GM12878 (cell line): ENCODE data around the gene LAMB4. TPM values are rescaled to one million over a fixed set of nuclear protein-coding genes. Genes with fewer than 3 reads are reported as not detected.

ENCODE experiments used
- ATAC-seq: fragments of 200-7000 bp; cut with Tn5 transposase; 3 replicates; pipeline ENCODE4 v1.9.1; 2020; ENCODE audit warnings: mild to moderate bottlenecking, moderate library complexity
- BruUV-seq: library from RNA; stranded (reverse); fragments of 400-500 nt; replicated peaks from 2 replicates; lab custom pipeline; 2021; lab: Mats Ljungman, UMichigan
- CTCF ChIA-PET: fragments of 300-600 bp; sonication (Branson Sonifier 250); formaldehyde crosslinking; extraction: SDS; loops from one replicate; lab custom pipeline; 2021; ENCODE audit warnings: inconsistent platforms; lab: Yijun Ruan, JAX
- POLR2A ChIA-PET: fragments of 350-600 bp; formaldehyde crosslinking; extraction: SDS; loops from one replicate; lab custom pipeline; 2021; ENCODE audit warnings: inconsistent platforms; lab: Charles Lee
- RAD21 ChIA-PET: fragments of 300-600 bp; sonication (Branson Sonifier 250); formaldehyde crosslinking; loops from one replicate; lab custom pipeline; 2023; ENCODE audit warnings: antibody characterized with exemption; ENCODE audit not compliant: unreplicated experiment; lab: Charles Lee
- SMC1A ChIA-PET: fragments of 300-600 bp; sonication (Branson Sonifier 250); formaldehyde crosslinking; loops from one replicate; lab custom pipeline; 2023; ENCODE audit not compliant: unreplicated experiment, uncharacterized antibody; lab: Charles Lee
- DNase-seq: peaks from one replicate; pipeline ENCODE4 v3.0.0-alpha.2; 2011; ENCODE audit warnings: low read depth, low spot score
- FAIRE-seq: peaks from 3 replicates; lab custom pipeline; 2011; peaks lifted over from hg19 to GRCh38; lab: Jason Lieb, UNC
- H2AFZ ChIP-seq: 2 replicates; pipeline ENCODE4 v1.6.0; 2011; ENCODE audit warnings: low read depth, low read length, control low read depth; ENCODE audit not compliant: control insufficient read depth
- H3K27ac ChIP-seq: 2 replicates; pipeline ENCODE4 v1.5.1; 2011; ENCODE audit warnings: control low read depth; ENCODE audit not compliant: control insufficient read depth, insufficient read depth
- H3K27me3 ChIP-seq, 2 experiments: replicated peaks in 1 of 2; 2 replicates each; pipeline versions ENCODE4 v1.6.0 to v1.6.1; 2011; ENCODE audit warnings: low read length in 1 of 2; ENCODE audit not compliant: control insufficient read depth in 2 of 2, insufficient read depth in 2 of 2
- H3K36me3 ChIP-seq, 2 experiments: 2 replicates each; pipeline ENCODE4 v1.5.1; 2011; ENCODE audit warnings: low read length in 1 of 2; ENCODE audit not compliant: control insufficient read depth in 2 of 2, insufficient read depth in 2 of 2
- H3K4me1 ChIP-seq: 2 replicates; pipeline ENCODE4 v1.6.1; 2011; ENCODE audit warnings: mild to moderate bottlenecking, low read length, moderate library complexity, mixed read lengths; ENCODE audit not compliant: control insufficient read depth, insufficient read depth
- H3K4me2 ChIP-seq: 2 replicates; pipeline ENCODE4 v1.6.0; 2011; ENCODE audit warnings: control low read depth; ENCODE audit not compliant: control insufficient read depth, insufficient read depth
- H3K4me3 ChIP-seq: fragments of 200-600 bp; sonication (generic); 2 replicates; pipeline ENCODE4 v1.5.1; 2016
- H3K79me2 ChIP-seq: 2 replicates; pipeline ENCODE4 v1.6.0; 2011; ENCODE audit warnings: low read length; ENCODE audit not compliant: control insufficient read depth, insufficient read depth
- H3K9ac ChIP-seq: 2 replicates; pipeline ENCODE4 v1.8.0; 2011; ENCODE audit warnings: low read length, control low read depth, mixed read lengths; ENCODE audit not compliant: control insufficient read depth, insufficient read depth
- H3K9me3 ChIP-seq: replicated peaks from 3 replicates; pipeline ENCODE4 v1.5.1; 2011; ENCODE audit warnings: mild to moderate bottlenecking, low read length; ENCODE audit not compliant: control insufficient read depth, insufficient read depth
- H4K20me1 ChIP-seq: 2 replicates; pipeline ENCODE4 v1.6.0; 2011; ENCODE audit not compliant: control insufficient read depth, insufficient read depth
- CREB1 ChIP-seq: IDR thresholded peaks from 2 replicates; pipeline ENCODE4 v1.6.1; 2012; ENCODE audit warnings: low read depth, mild to moderate bottlenecking, inconsistent platforms
- EED ChIP-seq: sonication (generic); IDR thresholded peaks from 2 replicates; pipeline ENCODE4 v1.6.1; 2016; ENCODE audit warnings: antibody characterized with exemption, low read depth
- MAX ChIP-seq: IDR thresholded peaks from 2 replicates; pipeline ENCODE4 v1.6.1; 2012; ENCODE audit warnings: low read depth, low read length, improper control_type of control experiment
- MTA3 ChIP-seq: IDR thresholded peaks from 2 replicates; pipeline ENCODE4 v1.6.1; 2012; ENCODE audit warnings: low read length, inconsistent platforms, borderline replicate concordance
- NFIC ChIP-seq: IDR thresholded peaks from 2 replicates; pipeline ENCODE4 v1.6.1; 2012; ENCODE audit warnings: low read depth, mild to moderate bottlenecking, inconsistent platforms, low read length, moderate library complexity
- RAD21 ChIP-seq: IDR thresholded peaks from 2 replicates; pipeline ENCODE4 v1.6.1; 2011; ENCODE audit warnings: mild to moderate bottlenecking, low read depth, low read length, moderate library complexity; ENCODE audit not compliant: insufficient read depth
- SIX5 ChIP-seq: IDR thresholded peaks from 2 replicates; pipeline ENCODE4 v1.6.1; 2011; ENCODE audit warnings: mild to moderate bottlenecking, low read depth, low read length, moderate library complexity; ENCODE audit not compliant: severe bottlenecking
- SPI1 ChIP-seq: IDR thresholded peaks from 2 replicates; pipeline ENCODE4 v1.6.1; 2011; ENCODE audit warnings: low read depth, mild to moderate bottlenecking, low read length, moderate library complexity, borderline replicate concordance; ENCODE audit not compliant: insufficient read depth
- WGBS: methylation state at CpG from one replicate; pipeline ENCODE4 v1.1.6; 2016; ENCODE audit warnings: low lambda C conversion rate; ENCODE audit not compliant: insufficient replicate concordance, insufficient coverage; ENCODE audit errors: missing lambda C conversion rate; 5-methylcytosine and 5-hydroxymethylcytosine counted together
- in situ Hi-C: fragments of 300-500 bp; cut with MboI; formaldehyde crosslinking; loops from 9 replicates; pipeline ENCODE4 v1.14.3; 2018; ENCODE audit warnings: mixed read lengths
- intact Hi-C: fragments of 100-400 bp; cut with micrococcal nuclease; formaldehyde crosslinking; loops from one replicate; pipeline ENCODE4 v1.14.2; 2022; ENCODE audit not compliant: unreplicated experiment
- polyA plus RNA-seq, 11 experiments: library from polyadenylated mRNA; depleted of rRNA in 4 of 11; unstranded in 6 of 11; stranded (reverse) in 5 of 11; fragments of >200 nt; fragmentation: Nextera tagmentation in 4 of 11; fragmentation: Illumina TruSeq in 1 of 11; extraction: Ambion mirVana in 4 of 11; extraction: Trizol in 1 of 11; gene quantifications; 1 replicate in 1 of 11; 2 replicates in 10 of 11; pipeline versions ENCODE4 v1.2.1 to v1.2.3, GENCODE V29; 2011 to 2016; ENCODE audit warnings: inconsistent platforms in 2 of 11, missing spikeins in 2 of 11, low read depth in 1 of 11
- total RNA-seq, 4 experiments: library from RNA; depleted of rRNA in 3 of 4; stranded (reverse); fragments of >200 nt in 3 of 4; fragmentation: Illumina TruSeq in 1 of 4; extraction: Trizol in 1 of 4; gene quantifications; 2 replicates each; pipeline versions ENCODE4 v1.2.1 to v1.2.3, GENCODE V29; 2013 to 2021
- TF ChIP-seq, protein P1 (sequence below), 3 experiments: IDR thresholded peaks in 2 of 3; conservative IDR thresholded peaks in 1 of 3; 2 replicates each; pipeline ENCODE4 v1.5.1; 2011; ENCODE audit warnings: low read depth in 3 of 3, low read length in 3 of 3, mild to moderate bottlenecking in 3 of 3, control low read depth in 2 of 3, moderate library complexity in 2 of 3, inconsistent platforms in 1 of 3, mixed read lengths in 1 of 3; ENCODE audit not compliant: control insufficient read depth in 2 of 3, insufficient read depth in 1 of 3; ENCODE audit errors: extremely low read depth in 1 of 3

Gene LAMB4
- total and polyA plus RNA-seq, 10 of the 15 experiments (the other 5 are each of a cell fraction or from before 2014, with no cell fraction given) = 0.04 to 0.06 TPM; not detected in 8

- TF ChIP-seq EED = no peak
- TF ChIP-seq NFIC = no peak
- TF ChIP-seq, all 136 proteins: peak for 0
- in situ Hi-C loops = no loop called here
- WGBS = 39% methylated on average over 1 of the region's 1 CpG
- POLR2A ChIA-PET = interaction anchor here (0.6 kb wide), 1 partner anchor 10 kb away, joined by 3 read pairs; no protein-coding TSS in a partner anchor
- ATAC-seq = no peak
- SMC1A ChIA-PET = interaction anchor here (1.0 to 1.1 kb wide), 2 partner anchors 14 to 84 kb away, joined by 3 read pairs; no protein-coding TSS in a partner anchor
- Histone ChIP-seq H2AFZ (no peak overlapping the region), H3K36me3 (no peaks in the 10 kb centered on the region), H3K4me1 (no peaks in the 10 kb centered on the region), H3K4me2 (no peak overlapping the region), H3K27ac (no peak overlapping the region), H3K9me3 (no peaks in the 10 kb centered on the region), H3K79me2 (no peaks in the 10 kb centered on the region), H3K4me3 (no peak overlapping the region), H3K9ac (no peak overlapping the region), H3K27me3 (peaks cover 0 to 1% of the 10 kb centered on the region in 2 experiments; a peak in 2 of 4 replicates), H4K20me1 (no peaks in the 10 kb centered on the region)
- CTCF ChIA-PET = interaction anchor here (1.2 to 1.6 kb wide), 2 partner anchors 9 to 14 kb away, joined by 3 to 5 read pairs; no protein-coding TSS in a partner anchor
- no peak for FAIRE-seq
- intact Hi-C loops = no loop called here
- DNase-seq = no peak
- RAD21 ChIA-PET = no interaction called here
- BruUV-seq = no TSS peak
Measured at GRCh38 chr7:108099713-108100112, 30.4 kb downstream of the LAMB4 start.

- ChIA-PET CTCF (interaction anchor here (1.1 kb wide), 1 partner anchor 16 kb away, joined by 8 read pairs; no protein-coding TSS in a partner anchor), SMC1A (interaction anchor here (1.7 kb wide), 1 partner anchor 10 kb away, joined by 6 read pairs; no protein-coding TSS in a partner anchor), POLR2A (interaction anchor here (0.6 kb wide), 1 partner anchor 1833 kb away, joined by 3 read pairs; no protein-coding TSS in a partner anchor), RAD21 (no interaction called here)
- Histone ChIP-seq H3K9ac (no peak overlapping the region), H3K36me3 (no peaks in the 10 kb centered on the region), H3K4me1 (no peaks in the 10 kb centered on the region), H3K27ac (no peak overlapping the region), H3K4me3 (no peak overlapping the region), H4K20me1 (no peaks in the 10 kb centered on the region), H2AFZ (no peak overlapping the region), H3K9me3 (no peaks in the 10 kb centered on the region), H3K79me2 (no peaks in the 10 kb centered on the region), H3K27me3 (peaks cover 0 to 1% of the 10 kb centered on the region in 2 experiments; a peak in 2 of 4 replicates)
- in situ Hi-C loops (no loop called here), intact Hi-C loops (no loop called here)
- FAIRE-seq (no peak), DNase-seq (no peak), ATAC-seq (no peak)
- 86% methylated on average over 7 of the region's 7 CpGs for WGBS
- no TSS peak for BruUV-seq
- TF ChIP-seq, protein P1, sequence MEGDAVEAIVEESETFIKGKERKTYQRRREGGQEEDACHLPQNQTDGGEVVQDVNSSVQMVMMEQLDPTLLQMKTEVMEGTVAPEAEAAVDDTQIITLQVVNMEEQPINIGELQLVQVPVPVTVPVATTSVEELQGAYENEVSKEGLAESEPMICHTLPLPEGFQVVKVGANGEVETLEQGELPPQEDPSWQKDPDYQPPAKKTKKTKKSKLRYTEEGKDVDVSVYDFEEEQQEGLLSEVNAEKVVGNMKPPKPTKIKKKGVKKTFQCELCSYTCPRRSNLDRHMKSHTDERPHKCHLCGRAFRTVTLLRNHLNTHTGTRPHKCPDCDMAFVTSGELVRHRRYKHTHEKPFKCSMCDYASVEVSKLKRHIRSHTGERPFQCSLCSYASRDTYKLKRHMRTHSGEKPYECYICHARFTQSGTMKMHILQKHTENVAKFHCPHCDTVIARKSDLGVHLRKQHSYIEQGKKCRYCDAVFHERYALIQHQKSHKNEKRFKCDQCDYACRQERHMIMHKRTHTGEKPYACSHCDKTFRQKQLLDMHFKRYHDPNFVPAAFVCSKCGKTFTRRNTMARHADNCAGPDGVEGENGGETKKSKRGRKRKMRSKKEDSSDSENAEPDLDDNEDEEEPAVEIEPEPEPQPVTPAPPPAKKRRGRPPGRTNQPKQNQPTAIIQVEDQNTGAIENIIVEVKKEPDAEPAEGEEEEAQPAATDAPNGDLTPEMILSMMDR (IDR thresholded peaks at IDR 0.05 in 2 of 3, conservative IDR thresholded peaks at IDR 0.05 in 1 of 3; ENCODE audit: control insufficient read depth in 2 of 3, extremely low read depth in 1 of 3, insufficient read depth in 1 of 3, low read depth in 3 of 3, low read length in 3 of 3) = peak in 2 of 3 experiments; percentile 19 to 22; a peak in 2 of 6 replicates
- no peak for TF ChIP-seq SPI1
- TF ChIP-seq MTA3 = no peak
- TF ChIP-seq SIX5 = no peak
- TF ChIP-seq CREB1 = no peak
- no peak for TF ChIP-seq NFIC
- no peak for TF ChIP-seq MAX
- TF ChIP-seq RAD21 = peak; percentile 11; the same call in 1 of the 2 replicates
- TF ChIP-seq, all 136 proteins: peak for 2
- H3K4me2 ChIP-seq = no peak overlapping the region
Measured at GRCh38 chr7:108097703-108098102, 32.5 kb downstream of the LAMB4 start.
